Measurements from ENCODE around the gene IQCF6.

DNA sequence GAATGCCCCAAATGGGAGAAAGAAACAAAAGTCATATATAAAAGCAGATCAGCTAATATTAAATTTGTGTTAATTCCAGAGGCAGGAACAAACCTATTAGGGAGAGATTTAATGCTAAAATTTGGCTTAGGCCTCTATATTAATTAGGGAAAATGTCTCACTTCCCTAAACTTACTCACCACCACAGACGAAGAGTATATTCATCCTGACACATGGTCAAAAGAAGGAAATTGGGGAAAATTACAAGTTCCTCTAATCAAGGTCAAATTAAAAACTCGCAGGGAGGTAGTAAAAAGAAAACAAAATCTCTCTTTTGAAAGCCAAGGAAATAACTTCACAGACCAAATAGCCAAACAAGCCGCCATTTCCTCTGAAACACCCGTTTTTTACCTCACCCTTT, 39.9 kb downstream of the IQCF6 start:
- TF ChIP-seq, protein P1, sequence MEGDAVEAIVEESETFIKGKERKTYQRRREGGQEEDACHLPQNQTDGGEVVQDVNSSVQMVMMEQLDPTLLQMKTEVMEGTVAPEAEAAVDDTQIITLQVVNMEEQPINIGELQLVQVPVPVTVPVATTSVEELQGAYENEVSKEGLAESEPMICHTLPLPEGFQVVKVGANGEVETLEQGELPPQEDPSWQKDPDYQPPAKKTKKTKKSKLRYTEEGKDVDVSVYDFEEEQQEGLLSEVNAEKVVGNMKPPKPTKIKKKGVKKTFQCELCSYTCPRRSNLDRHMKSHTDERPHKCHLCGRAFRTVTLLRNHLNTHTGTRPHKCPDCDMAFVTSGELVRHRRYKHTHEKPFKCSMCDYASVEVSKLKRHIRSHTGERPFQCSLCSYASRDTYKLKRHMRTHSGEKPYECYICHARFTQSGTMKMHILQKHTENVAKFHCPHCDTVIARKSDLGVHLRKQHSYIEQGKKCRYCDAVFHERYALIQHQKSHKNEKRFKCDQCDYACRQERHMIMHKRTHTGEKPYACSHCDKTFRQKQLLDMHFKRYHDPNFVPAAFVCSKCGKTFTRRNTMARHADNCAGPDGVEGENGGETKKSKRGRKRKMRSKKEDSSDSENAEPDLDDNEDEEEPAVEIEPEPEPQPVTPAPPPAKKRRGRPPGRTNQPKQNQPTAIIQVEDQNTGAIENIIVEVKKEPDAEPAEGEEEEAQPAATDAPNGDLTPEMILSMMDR (IDR thresholded peaks at IDR 0.05; ENCODE audit: low read depth, low read length, poor library complexity, severe bottlenecking), result no peak
- no peak for TF ChIP-seq EZH2phosphoT487 (IDR thresholded peaks at IDR 0.05; ENCODE audit: borderline replicate concordance, low read length)

Measured in DOHH2 (cell line).